HCEC 1CT (cell line): ENCODE results near the gene ABHD17C.

Experiments
- DNase-seq: peaks from one replicate; pipeline ENCODE4 v3.0.0-alpha.2; 2017

ABHD17C gene

DNA sequence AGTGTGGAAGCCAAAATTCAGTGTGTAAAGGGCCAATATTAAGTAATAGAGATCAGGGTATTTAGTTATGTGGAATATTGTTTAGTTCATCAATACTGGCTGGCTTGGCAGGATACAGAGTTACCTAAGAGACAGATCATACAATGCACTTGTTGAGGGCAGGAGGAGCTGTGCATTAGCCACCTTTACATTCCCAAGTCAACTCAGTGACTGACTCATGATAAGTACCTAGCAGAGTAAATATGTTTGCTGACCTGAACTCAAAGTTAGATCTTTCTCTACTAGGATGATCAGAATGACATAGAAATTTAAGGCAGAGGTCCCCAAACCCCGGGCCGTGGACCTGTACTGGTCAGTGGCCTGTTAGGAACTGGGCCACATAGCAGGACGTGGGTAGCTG lies 3.5 kb upstream of the ABHD17C start:
- DNase-seq = no peak

DNA sequence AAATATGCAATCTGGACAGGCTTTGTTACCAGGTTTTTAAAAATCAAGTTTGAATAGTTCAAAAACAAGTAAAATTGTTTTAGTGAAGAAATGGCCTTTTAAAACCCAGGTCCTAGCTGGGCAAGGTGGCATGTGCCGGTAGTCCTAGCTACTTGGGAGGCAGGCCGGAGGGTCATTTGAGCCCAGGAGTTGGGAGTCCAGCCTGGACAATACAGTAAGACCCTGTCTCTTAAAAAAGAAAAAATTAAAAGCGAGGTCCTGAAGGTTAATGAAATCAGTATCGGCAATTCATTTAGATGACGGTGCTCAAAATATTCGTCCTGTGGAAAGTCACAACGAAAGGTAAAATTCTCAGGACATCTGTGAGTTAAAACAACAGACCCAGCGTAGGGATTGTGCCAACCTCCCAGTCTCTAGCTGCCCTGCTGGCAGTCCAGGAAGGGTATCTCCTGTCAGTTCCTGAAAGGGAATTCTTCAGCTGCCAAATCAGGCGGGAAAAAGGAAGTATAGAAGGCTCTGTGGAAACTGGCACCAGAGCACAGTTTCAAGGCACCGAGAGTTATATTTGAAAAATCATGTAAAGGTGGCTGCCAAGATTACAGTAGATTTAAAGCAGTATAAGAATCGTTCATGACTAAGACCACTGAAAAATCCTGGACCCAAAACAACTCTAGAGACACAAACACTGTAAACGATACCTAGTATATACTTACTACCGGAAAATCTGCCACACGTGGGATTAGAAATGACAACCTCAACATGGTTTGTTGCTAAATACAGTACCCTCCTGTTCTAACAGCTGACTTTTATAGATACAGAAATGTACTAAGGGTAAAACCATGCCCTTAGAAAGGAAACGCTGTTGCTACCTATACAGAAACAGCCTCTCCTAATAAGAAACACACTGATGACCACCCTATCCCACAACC lies 1.2 kb upstream of the ABHD17C start:
- DNase-seq = peak; percentile 5

- peak; percentile 20 for DNase-seq
Measured at GRCh38 chr15:80694611-80695098, 455 bp upstream of the ABHD17C start.

GRCh38 chr15:80695911-80696661 lies 976 bp downstream of the ABHD17C start:
- peak; percentile 12 for DNase-seq

- DNase-seq = no peak
Measured at GRCh38 chr15:80697075-80697685, 2.1 kb downstream of the ABHD17C start.

- no peak for DNase-seq
Measured at GRCh38 chr15:80698676-80699075, 3.6 kb downstream of the ABHD17C start.

DNA sequence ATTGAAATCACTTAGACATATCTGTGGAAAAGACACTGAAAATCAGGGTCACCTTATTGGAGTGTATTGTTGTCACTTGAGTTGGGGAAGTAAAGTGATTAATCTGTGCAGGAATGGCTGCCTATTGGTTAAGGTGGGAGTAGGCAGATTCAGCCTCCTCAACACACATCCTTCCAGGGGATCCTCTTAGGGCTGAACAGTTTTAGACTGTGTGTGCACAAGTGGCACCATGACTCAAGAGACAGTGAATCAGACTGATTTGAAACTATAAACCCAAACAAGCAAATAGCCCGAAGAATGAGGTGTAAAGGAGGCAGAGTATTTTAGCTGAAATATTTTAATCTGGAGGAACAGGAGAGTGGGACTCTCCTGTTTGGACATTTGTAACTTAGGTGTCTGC lies 4.9 kb downstream of the ABHD17C start:
- peak; percentile 22 for DNase-seq

DNA sequence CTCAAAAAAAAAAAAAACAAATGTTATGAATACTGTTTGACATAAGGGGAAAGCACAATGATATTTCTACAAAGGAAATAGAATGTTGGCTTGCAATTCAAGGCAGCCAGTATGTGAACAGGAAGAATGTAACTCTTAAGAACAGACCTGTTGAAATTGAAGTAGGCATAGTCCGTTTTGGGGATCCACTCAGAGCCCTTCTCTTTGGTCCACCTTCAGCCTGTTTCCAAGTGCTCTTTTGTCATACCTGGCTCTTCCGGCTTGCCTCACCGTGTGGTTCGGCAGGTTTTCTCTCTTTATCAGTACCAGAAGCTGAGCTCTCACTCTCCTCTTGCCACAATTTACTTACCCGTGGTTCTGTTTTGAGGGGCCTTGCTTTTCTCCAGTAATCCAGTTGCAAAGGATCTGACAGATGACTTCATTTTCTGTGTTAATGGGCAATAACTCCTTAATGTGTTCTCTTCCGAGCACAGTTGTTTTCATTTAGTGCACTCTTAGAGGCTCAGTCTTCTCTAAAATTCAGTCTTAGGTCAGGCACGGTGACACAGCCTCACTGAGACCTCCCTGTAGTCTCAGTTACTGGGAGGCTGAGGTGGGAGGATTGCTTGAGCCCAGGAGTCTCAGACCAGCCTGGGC lies 6.7 kb downstream of the ABHD17C start:
- DNase-seq = no peak

GRCh38 chr15:80703081-80703480 lies 8.0 kb downstream of the ABHD17C start:
- DNase-seq = no peak

- no peak for DNase-seq
Measured at GRCh38 chr15:80703965-80704364, 8.9 kb downstream of the ABHD17C start.

- DNase-seq = no peak
Measured at GRCh38 chr15:80706161-80706560, 11.1 kb downstream of the ABHD17C start.

GRCh38 chr15:80709542-80709941 lies 14.4 kb downstream of the ABHD17C start:
- DNase-seq = no peak

DNA sequence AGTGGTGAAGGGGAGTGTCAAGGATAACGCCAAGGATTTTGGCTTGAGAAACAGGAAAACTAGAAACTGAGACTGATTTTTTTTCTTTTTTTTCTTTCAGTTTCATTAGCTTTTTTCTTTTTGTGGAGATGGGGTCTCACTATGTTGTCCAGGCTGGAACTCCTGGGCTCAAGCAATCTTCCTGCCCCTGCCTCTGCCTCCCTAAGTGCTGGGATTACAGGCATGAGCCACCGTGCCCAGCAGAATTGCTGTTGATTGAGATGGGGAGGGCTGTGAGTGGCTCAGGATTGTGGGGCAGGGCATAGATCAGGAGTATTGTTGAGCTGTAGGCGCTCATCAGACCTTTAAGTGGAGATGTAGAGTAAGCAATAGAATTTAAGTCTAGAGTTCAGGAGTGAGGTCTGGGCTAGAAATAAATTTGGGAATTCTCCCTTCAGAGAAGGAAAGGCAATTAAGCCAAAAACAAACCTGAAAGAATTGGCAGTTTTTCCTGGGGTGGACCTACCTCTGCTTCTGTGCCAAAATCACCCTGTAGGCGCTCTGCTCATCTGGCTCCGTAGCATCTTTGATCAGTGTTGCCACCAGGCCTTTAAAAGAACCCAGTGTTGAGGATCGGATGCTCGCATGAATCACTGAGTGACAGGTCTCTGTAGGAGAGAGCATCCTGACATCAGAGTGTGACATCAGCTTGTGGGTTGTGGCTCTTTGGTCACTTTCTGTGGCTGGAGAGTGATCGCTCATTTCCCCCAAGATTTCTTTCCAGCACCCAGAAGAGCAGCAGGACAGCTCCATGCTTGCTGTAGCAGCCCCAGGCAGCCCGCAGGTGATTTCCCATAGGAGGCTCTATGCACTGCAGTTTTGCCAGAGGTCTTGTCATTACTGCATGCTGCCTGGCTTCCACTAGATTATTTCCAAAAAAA lies 15.8 kb downstream of the ABHD17C start:
- DNase-seq = peak; percentile 7

DNA sequence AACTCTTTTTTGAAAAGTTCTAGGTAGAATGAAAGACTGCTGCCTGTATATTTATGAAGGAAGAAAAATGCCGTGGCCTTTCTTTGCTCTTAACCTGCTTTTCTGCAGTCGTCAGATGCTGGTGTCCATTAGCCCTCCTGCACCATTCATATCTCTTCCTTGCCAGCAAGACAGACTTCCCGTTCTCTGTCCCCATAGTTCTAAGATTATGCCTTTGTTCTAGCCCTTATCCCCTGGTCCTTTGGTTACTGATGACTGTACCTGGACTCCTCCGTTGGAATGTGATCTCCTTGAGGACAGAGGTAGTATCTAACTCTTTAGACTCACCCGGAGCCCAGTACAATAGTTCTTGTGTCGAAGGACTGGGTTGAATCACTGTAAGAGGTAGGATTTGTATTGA lies 16.8 kb downstream of the ABHD17C start:
- DNase-seq = no peak

DNA sequence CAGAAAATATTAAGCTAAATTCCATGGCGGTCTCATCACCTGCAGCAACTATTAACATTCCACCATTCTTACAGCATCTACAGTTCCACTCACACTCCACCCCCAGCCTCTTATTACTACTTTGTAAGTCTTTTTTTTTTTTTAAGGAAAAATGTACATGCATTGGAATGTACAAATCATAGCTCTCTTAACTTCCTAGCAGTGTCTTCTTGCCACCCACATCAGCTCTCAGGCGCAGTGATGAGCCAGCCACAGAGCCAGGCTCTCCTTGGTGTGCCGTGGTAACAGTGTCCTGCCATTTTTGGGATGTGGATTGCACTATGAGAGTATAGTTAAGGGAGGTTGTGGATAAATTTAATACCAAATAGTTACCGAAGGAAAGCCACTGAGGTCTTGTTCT lies 17.8 kb downstream of the ABHD17C start:
- DNase-seq = no peak

- DNase-seq = no peak
Measured at GRCh38 chr15:80721476-80721875, 26.4 kb downstream of the ABHD17C start.

DNA sequence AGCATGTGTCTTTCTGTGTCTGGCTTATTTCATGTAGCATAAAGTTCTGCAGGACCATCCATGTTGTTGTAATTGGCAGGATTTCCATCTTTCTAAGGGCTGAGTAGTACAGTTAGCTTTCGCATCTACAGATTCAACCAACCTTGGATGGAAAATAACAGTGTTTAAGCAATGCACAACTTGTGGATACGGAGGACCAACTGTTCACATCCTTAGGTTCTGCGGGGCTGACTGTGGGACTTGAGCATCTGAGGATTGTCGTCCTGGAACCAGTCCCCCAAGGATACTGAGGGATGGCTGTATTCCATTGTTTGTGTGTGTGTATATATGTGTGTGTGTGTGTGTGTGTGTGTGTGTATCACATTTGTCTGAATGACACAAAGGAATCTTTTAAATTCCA lies 27.7 kb downstream of the ABHD17C start:
- no peak for DNase-seq

DNA sequence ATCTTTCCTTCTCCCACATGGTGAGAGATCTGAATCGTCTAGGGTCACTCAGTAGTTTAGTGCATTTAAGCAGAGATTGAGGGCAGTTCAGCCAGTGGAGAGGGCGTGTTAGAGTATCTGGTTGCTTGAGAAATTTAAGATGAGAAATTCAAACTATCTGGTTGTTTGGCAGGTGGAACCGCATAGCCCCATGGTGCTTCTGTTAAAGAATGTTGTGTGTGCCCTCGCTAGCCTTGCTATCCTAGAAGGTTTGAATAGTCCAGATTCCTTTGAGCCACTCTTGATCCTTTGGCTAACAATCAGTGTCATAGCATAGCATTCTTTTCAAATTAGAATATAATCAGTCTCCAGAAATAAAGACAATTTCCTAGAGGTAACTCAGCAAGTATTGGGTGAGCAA lies 32.1 kb downstream of the ABHD17C start:
- DNase-seq = no peak

GRCh38 chr15:80727596-80727995 lies 32.5 kb downstream of the ABHD17C start:
- DNase-seq = no peak

DNA sequence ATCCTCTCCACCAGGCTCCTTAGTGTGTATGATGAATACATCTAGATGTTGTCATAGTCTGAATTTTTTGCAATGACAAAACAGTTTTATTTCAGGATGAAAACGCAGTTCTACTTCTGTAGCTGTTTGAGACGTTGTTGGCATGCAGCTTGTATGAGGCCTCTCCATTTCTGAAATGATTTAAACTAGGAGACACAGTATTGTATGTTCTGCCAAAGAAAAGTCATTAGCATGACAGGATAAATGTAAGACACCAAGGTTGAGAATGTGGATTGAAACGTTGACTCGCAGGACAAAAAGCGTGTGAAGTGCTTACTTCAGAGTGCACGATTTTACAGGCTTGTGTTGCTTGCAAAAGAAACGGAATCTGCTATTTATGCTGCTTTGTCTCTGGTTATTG lies 35.3 kb downstream of the ABHD17C start:
- no peak for DNase-seq

- no peak for DNase-seq
Measured at GRCh38 chr15:80730926-80731325, 35.8 kb downstream of the ABHD17C start.

DNA sequence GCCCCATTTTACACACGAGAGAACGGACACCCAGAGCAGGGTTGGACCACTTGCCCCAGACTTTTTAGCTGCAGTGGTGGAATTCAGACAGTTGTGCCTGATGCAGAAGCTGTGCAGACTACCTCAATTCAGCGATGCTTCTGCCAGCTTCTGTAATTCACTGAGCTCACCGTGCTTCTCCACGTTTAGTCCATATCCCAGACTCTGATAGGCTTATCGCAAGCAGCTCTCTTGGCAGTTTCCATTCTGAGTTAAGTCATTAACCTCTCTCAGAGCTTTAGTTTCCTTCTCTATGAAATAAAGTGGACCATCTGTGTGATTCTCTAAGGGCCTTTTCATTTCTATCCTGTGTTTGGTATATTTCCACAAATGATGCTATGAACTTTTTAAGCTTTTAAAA lies 37.1 kb downstream of the ABHD17C start:
- DNase-seq = no peak
